Neural progenitor cell (in vitro differentiated cells): ENCODE data around the gene LGALS12. TPM values are rescaled to one million over a fixed set of nuclear protein-coding genes. Genes with fewer than 3 reads are reported as not detected.
A peak's percentile ranks its signal among the peaks of the same experiment; 100 is the strongest.

ENCODE experiments used
- DNase-seq: peaks from one replicate; pipeline ENCODE4 v3.0.0-alpha.2; 2016; ENCODE audit warnings: low spot score
- H2AFZ ChIP-seq: fragments of 200-600 bp; sonication (generic); replicated peaks from 2 replicates; pipeline ENCODE4 v1.6.1; 2016; ENCODE audit warnings: antibody characterized with exemption
- H3F3A ChIP-seq: fragments of 200-600 bp; sonication (generic); 2 replicates; pipeline ENCODE4 v1.6.1; 2016; ENCODE audit warnings: antibody characterized with exemption, low read depth
- H3K27ac ChIP-seq: fragments of 200-600 bp; sonication (generic); 2 replicates; pipeline ENCODE4 v1.5.1; 2016; ENCODE audit warnings: mild to moderate bottlenecking
- H3K27me3 ChIP-seq: fragments of 200-600 bp; sonication (generic); 2 replicates; pipeline ENCODE4 v1.6.1; 2016; ENCODE audit warnings: mild to moderate bottlenecking, moderate library complexity
- H3K36me3 ChIP-seq: fragments of 200-600 bp; sonication (generic); 2 replicates; pipeline ENCODE4 v1.5.1; 2016
- H3K4me1 ChIP-seq: fragments of 200-600 bp; sonication (generic); 2 replicates; pipeline ENCODE4 v1.6.1; 2016; ENCODE audit warnings: mixed run types
- H3K4me2 ChIP-seq: fragments of 200-600 bp; sonication (generic); 2 replicates; pipeline ENCODE4 v1.6.1; 2016
- H3K4me3 ChIP-seq: fragments of 200-600 bp; sonication (generic); 2 replicates; pipeline ENCODE4 v1.5.1; 2016
- H3K79me2 ChIP-seq: fragments of 200-600 bp; sonication (generic); 2 replicates; pipeline ENCODE4 v1.6.1; 2016; ENCODE audit warnings: low read depth
- H3K9ac ChIP-seq: fragments of 200-600 bp; sonication (generic); 2 replicates; pipeline ENCODE4 v1.6.1; 2016
- H3K9me3 ChIP-seq: fragments of 200-600 bp; sonication (generic); 2 replicates; pipeline ENCODE4 v1.5.1; 2016; ENCODE audit warnings: low read depth
- H4K20me1 ChIP-seq: fragments of 200-600 bp; sonication (generic); 2 replicates; pipeline ENCODE4 v1.6.1; 2016; ENCODE audit warnings: low read depth
- H3K27ac Mint-ChIP-seq: 3 replicates; pipeline ENCODE4 v1.8.0; 2021; ENCODE audit warnings: mixed read lengths
- H3K27me3 Mint-ChIP-seq: 2 replicates; pipeline ENCODE4 v1.8.0; 2022; ENCODE audit warnings: low read depth, mild to moderate bottlenecking, inconsistent platforms, moderate library complexity, mixed read lengths; ENCODE audit not compliant: insufficient read depth
- H3K36me3 Mint-ChIP-seq: 3 replicates; pipeline ENCODE4 v1.8.0; 2021; ENCODE audit warnings: mixed read lengths
- H3K4me1 Mint-ChIP-seq: 3 replicates; pipeline ENCODE4 v1.8.0; 2021; ENCODE audit warnings: mixed read lengths
- H3K4me3 Mint-ChIP-seq: 3 replicates; pipeline ENCODE4 v1.8.0; 2021; ENCODE audit warnings: mild to moderate bottlenecking, moderate library complexity, mixed read lengths
- H3K9me3 Mint-ChIP-seq: 3 replicates; pipeline ENCODE4 v1.8.0; 2020; ENCODE audit warnings: mixed read lengths
- CTCF ChIP-seq: fragments of 200-600 bp; sonication (generic); IDR thresholded peaks from 2 replicates; pipeline ENCODE4 v1.5.1; 2017; ENCODE audit warnings: antibody characterized with exemption, mild to moderate bottlenecking
- EZH2 ChIP-seq: fragments of 200-600 bp; sonication (generic); IDR thresholded peaks from 2 replicates; pipeline ENCODE4 v1.6.1; 2017; ENCODE audit warnings: antibody characterized with exemption, mild to moderate bottlenecking, moderate library complexity
- EZH2phosphoT487 ChIP-seq: fragments of 200-600 bp; sonication (generic); IDR thresholded peaks from 2 replicates; pipeline ENCODE4 v1.6.1; 2017; ENCODE audit warnings: antibody characterized with exemption
- total RNA-seq: library from RNA; depleted of rRNA; stranded (reverse); fragments of >200 nt; gene quantifications from 2 replicates; pipeline ENCODE4 v1.2.3, GENCODE V29; 2015; ENCODE audit warnings: low replicate concordance

Gene LGALS12
- total RNA-seq, 1 donor from 2014 or later: not detected

GRCh38 chr11:63534895-63535461 lies 29.1 kb downstream of the LGALS12 start:
- no peak for DNase-seq
- Histone ChIP-seq H3K36me3 (no peaks in the 10 kb centered on the region), H3K9me3 (no peaks in the 10 kb centered on the region), H3K9ac (no peak overlapping the region), H3K27ac (no peak overlapping the region), H3K4me3 (no peak overlapping the region), H3K4me1 (peaks cover 36% of the 10 kb centered on the region), H3K27me3 (no peaks in the 10 kb centered on the region), H4K20me1 (no peaks in the 10 kb centered on the region), H2AFZ (no peak overlapping the region), H3K4me2 (no peak overlapping the region), H3F3A (peaks cover 29% of the 10 kb centered on the region), H3K79me2 (no peaks in the 10 kb centered on the region)
- H3K4me1 Mint-ChIP-seq: peaks cover 28% of the 10 kb centered on the region
- H3K27ac Mint-ChIP-seq: no peak overlapping the region
- H3K36me3 Mint-ChIP-seq: no peaks in the 10 kb centered on the region
- TF ChIP-seq EZH2phosphoT487 (no peak), CTCF (no peak), EZH2 (no peak)
- no peak overlapping the region for H3K4me3 Mint-ChIP-seq
- H3K27me3 Mint-ChIP-seq: peaks cover 2% of the 10 kb centered on the region
- H3K9me3 Mint-ChIP-seq: no peaks in the 10 kb centered on the region

- H3K9me3 ChIP-seq: no peaks in the 10 kb centered on the region
- no peak overlapping the region for H3K27ac ChIP-seq
- peaks cover 2% of the 10 kb centered on the region for H3K27me3 Mint-ChIP-seq
- no peak overlapping the region for H3K27ac Mint-ChIP-seq
- no peak overlapping the region for H3K9ac ChIP-seq
- no peak overlapping the region for H3K4me2 ChIP-seq
- H3F3A ChIP-seq: peaks cover 29% of the 10 kb centered on the region
- no peaks in the 10 kb centered on the region for H3K36me3 ChIP-seq
- H4K20me1 ChIP-seq: no peaks in the 10 kb centered on the region
- H3K4me1 Mint-ChIP-seq: peaks cover 28% of the 10 kb centered on the region
- H3K4me3 ChIP-seq: no peak overlapping the region
- H3K4me1 ChIP-seq: peaks cover 32% of the 10 kb centered on the region
- H3K9me3 Mint-ChIP-seq: no peaks in the 10 kb centered on the region
- no peaks in the 10 kb centered on the region for H3K79me2 ChIP-seq
- no peaks in the 10 kb centered on the region for H3K27me3 ChIP-seq
- H2AFZ ChIP-seq: no peak overlapping the region
- H3K4me3 Mint-ChIP-seq: no peak overlapping the region
- TF ChIP-seq CTCF (no peak), EZH2phosphoT487 (no peak), EZH2 (no peak)
- H3K36me3 Mint-ChIP-seq: no peaks in the 10 kb centered on the region
- DNase-seq: no peak
Measured at GRCh38 chr11:63535734-63536133, 29.9 kb downstream of the LGALS12 start.

- Mint-ChIP-seq H3K4me1 (peaks cover 26% of the 10 kb centered on the region), H3K27me3 (peaks cover 2% of the 10 kb centered on the region), H3K36me3 (no peaks in the 10 kb centered on the region), H3K27ac (peak within 1 kb of the TSS; percentile 88), H3K4me3 (no peak within 1 kb of the TSS), H3K9me3 (no peaks in the 10 kb centered on the region)
- no peak for TF ChIP-seq EZH2
- TF ChIP-seq EZH2phosphoT487: no peak
- TF ChIP-seq CTCF: no peak
- Histone ChIP-seq H3K9ac (no peak within 1 kb of the TSS), H3K27ac (no peak within 1 kb of the TSS), H3K27me3 (no peaks in the 10 kb centered on the region), H3K4me3 (no peak within 1 kb of the TSS), H3K36me3 (no peaks in the 10 kb centered on the region), H4K20me1 (no peaks in the 10 kb centered on the region), H3K9me3 (no peaks in the 10 kb centered on the region), H3F3A (peaks cover 21% of the 10 kb centered on the region), H3K79me2 (no peaks in the 10 kb centered on the region), H2AFZ (peak within 1 kb of the TSS; percentile 57), H3K4me2 (no peak within 1 kb of the TSS), H3K4me1 (peaks cover 28% of the 10 kb centered on the region)
- DNase-seq: no peak
Measured at GRCh38 chr11:63536669-63537292, 30.9 kb downstream of the LGALS12 start, which contains the start of gene PLAAT4. Gene PLAAT4 (plus strand): TSS chr11:63536808. CDS start chr11:63536869, 61 bp downstream.
